IMR-90 (cell line): ENCODE results near the gene ZDHHC14. TPM values are rescaled to one million over a fixed set of nuclear protein-coding genes. Genes with fewer than 3 reads are reported as not detected.

Experiments
- ATAC-seq: fragments of 200-7000 bp; cut with Tn5 transposase; 2 replicates; pipeline ENCODE4 v1.9.1; 2020; ENCODE audit warnings: low read depth, mild to moderate bottlenecking, moderate library complexity
- BruUV-seq: library from RNA; stranded (reverse); fragments of 400-500 nt; replicated peaks from 2 replicates; lab custom pipeline; 2021; lab: Mats Ljungman, UMichigan
- CTCF ChIA-PET: fragments of 300-600 bp; formaldehyde crosslinking; extraction: SDS; loops from one replicate; lab custom pipeline; 2021; ENCODE audit warnings: antibody characterized with exemption; lab: Yijun Ruan, JAX
- POLR2A ChIA-PET: fragments of 300-600 bp; sonication (Branson Sonifier 250); formaldehyde crosslinking; loops from one replicate; lab custom pipeline; 2022; ENCODE audit warnings: antibody characterized with exemption; ENCODE audit not compliant: unreplicated experiment; lab: Charles Lee
- DNase-seq: peaks from one replicate; pipeline ENCODE4 v3.0.0; 2013
- H2AFZ ChIP-seq: replicated peaks from 2 replicates; pipeline ENCODE3; 2013; ENCODE audit warnings: low read length, mild to moderate bottlenecking; ENCODE audit not compliant: poor library complexity
- H2AK5ac ChIP-seq: 2 replicates; pipeline ENCODE4 v1.6.1; 2013; ENCODE audit warnings: low read depth, low read length, inconsistent platforms
- H2AK9ac ChIP-seq: replicated peaks from 2 replicates; pipeline ENCODE3; 2013; ENCODE audit warnings: mild to moderate bottlenecking, low read depth, low read length, moderate library complexity; ENCODE audit not compliant: poor library complexity
- H2BK120ac ChIP-seq: 2 replicates; pipeline ENCODE4 v1.6.1; 2013; ENCODE audit warnings: low read depth, low read length, inconsistent platforms
- H2BK15ac ChIP-seq: 3 replicates; pipeline ENCODE4 v1.6.1; 2013; ENCODE audit warnings: low read depth, low read length, inconsistent platforms
- H2BK20ac ChIP-seq: 2 replicates; pipeline ENCODE4 v1.6.1; 2013; ENCODE audit warnings: low read depth, mild to moderate bottlenecking, inconsistent platforms, low read length, moderate library complexity
- H2BK5ac ChIP-seq: 2 replicates; pipeline ENCODE4 v1.6.1; 2013; ENCODE audit warnings: mild to moderate bottlenecking, low read depth, low read length, inconsistent platforms; ENCODE audit not compliant: poor library complexity, severe bottlenecking
- H3K14ac ChIP-seq: replicated peaks from 2 replicates; pipeline ENCODE4 v1.6.1; 2013; ENCODE audit warnings: low read depth, low read length, inconsistent platforms
- H3K18ac ChIP-seq: 2 replicates; pipeline ENCODE4 v1.6.1; 2013; ENCODE audit warnings: low read depth, low read length, control low read depth
- H3K23ac ChIP-seq: 2 replicates; pipeline ENCODE4 v1.6.1; 2013; ENCODE audit warnings: low read depth, low read length, inconsistent platforms
- H3K27ac ChIP-seq: 2 replicates; pipeline ENCODE4 v1.5.1; 2013; ENCODE audit warnings: mild to moderate bottlenecking, control low read depth, low read length; ENCODE audit not compliant: insufficient read depth
- H3K27me3 ChIP-seq: 2 replicates; pipeline ENCODE4 v1.6.1; 2013; ENCODE audit warnings: low read length; ENCODE audit not compliant: control insufficient read depth, insufficient read depth
- H3K36me3 ChIP-seq: 2 replicates; pipeline ENCODE4 v1.6.1; 2013; ENCODE audit warnings: low read length, mixed read lengths; ENCODE audit not compliant: control insufficient read depth, insufficient read depth
- H3K4ac ChIP-seq: 2 replicates; pipeline ENCODE4 v1.6.1; 2013; ENCODE audit warnings: low read depth, low read length, inconsistent platforms
- H3K4me1 ChIP-seq: 2 replicates; pipeline ENCODE4 v1.6.1; 2013; ENCODE audit warnings: low read length, mixed read lengths; ENCODE audit not compliant: control insufficient read depth, insufficient read depth
- H3K4me2 ChIP-seq: 2 replicates; pipeline ENCODE4 v1.6.1; 2013; ENCODE audit warnings: low read depth, mild to moderate bottlenecking, control low read depth, low read length, moderate library complexity
- H3K4me3 ChIP-seq: 2 replicates; pipeline ENCODE4 v1.5.1; 2013; ENCODE audit warnings: low read depth, mild to moderate bottlenecking, control low read depth, low read length, moderate library complexity; ENCODE audit not compliant: insufficient read depth
- H3K56ac ChIP-seq: 2 replicates; pipeline ENCODE4 v1.6.1; 2013; ENCODE audit warnings: low read length, inconsistent platforms; ENCODE audit not compliant: insufficient read depth; ENCODE audit errors: extremely low read depth
- H3K79me1 ChIP-seq, 2 experiments: 2 replicates each; pipeline ENCODE4 v1.6.1; 2013; ENCODE audit warnings: low read length in 2 of 2, inconsistent platforms in 1 of 2, low read depth in 1 of 2
- H3K9ac ChIP-seq: 2 replicates; pipeline ENCODE4 v1.6.1; 2013; ENCODE audit warnings: low read depth, low read length, control low read depth
- H3K9me1 ChIP-seq: 2 replicates; pipeline ENCODE4 v1.6.1; 2013; ENCODE audit warnings: low read length, inconsistent platforms; ENCODE audit not compliant: insufficient read depth
- H3K9me3 ChIP-seq: 2 replicates; pipeline ENCODE4 v1.6.1; 2013; ENCODE audit warnings: low read length; ENCODE audit not compliant: control insufficient read depth, insufficient read depth
- H4K20me1 ChIP-seq: 2 replicates; pipeline ENCODE4 v1.6.1; 2013; ENCODE audit warnings: low read length, inconsistent platforms; ENCODE audit not compliant: insufficient read depth
- H4K5ac ChIP-seq: 2 replicates; pipeline ENCODE4 v1.6.1; 2013; ENCODE audit warnings: mild to moderate bottlenecking, low read depth, low read length, control low read depth
- H4K8ac ChIP-seq, 2 experiments: 2 replicates each; pipeline ENCODE4 v1.6.1; 2013; ENCODE audit warnings: low read depth in 2 of 2, low read length in 2 of 2, control low read depth in 1 of 2, inconsistent platforms in 1 of 2
- H4K91ac ChIP-seq: 2 replicates; pipeline ENCODE4 v1.6.1; 2013; ENCODE audit warnings: low read depth, low read length, inconsistent platforms; ENCODE audit not compliant: insufficient read depth
- BHLHE40 ChIP-seq: fragments of 150-350 bp; IDR thresholded peaks from 2 replicates; pipeline ENCODE4 v1.6.1; 2016; ENCODE audit warnings: mild to moderate bottlenecking, low read depth, low read length
- CEBPB ChIP-seq: IDR thresholded peaks from 2 replicates; pipeline ENCODE4 v1.6.1; 2012; ENCODE audit warnings: low read depth, low read length, improper control_type of control experiment
- MAFK ChIP-seq: IDR thresholded peaks from 2 replicates; pipeline ENCODE4 v1.6.1; 2012; ENCODE audit warnings: low read depth, low read length, improper control_type of control experiment
- MAZ ChIP-seq: IDR thresholded peaks from 2 replicates; pipeline ENCODE4 v1.6.1; 2012; ENCODE audit warnings: low read depth, mild to moderate bottlenecking, low read length, improper control_type of control experiment, moderate library complexity, borderline replicate concordance
- MXI1 ChIP-seq: IDR thresholded peaks from 2 replicates; pipeline ENCODE4 v1.6.1; 2012; ENCODE audit warnings: low read depth, mild to moderate bottlenecking, low read length, moderate library complexity, borderline replicate concordance
- NFE2L2 ChIP-seq: fragments of 150-350 bp; IDR thresholded peaks from 2 replicates; pipeline ENCODE4 v1.6.1; 2016; ENCODE audit warnings: low read depth, mild to moderate bottlenecking, low read length
- POLR2A ChIP-seq: IDR thresholded peaks from 2 replicates; pipeline ENCODE4 v1.6.1; 2012; ENCODE audit warnings: mild to moderate bottlenecking, low read depth, low read length
- RFX5 ChIP-seq: IDR thresholded peaks from 2 replicates; pipeline ENCODE4 v1.8.0; 2012; ENCODE audit warnings: low read depth, mild to moderate bottlenecking, low read length, moderate library complexity
- SMC3 ChIP-seq: fragments of 150-350 bp; IDR thresholded peaks from 2 replicates; pipeline ENCODE4 v1.6.1; 2016; ENCODE audit warnings: low read depth, mild to moderate bottlenecking, antibody characterized with exemption, low read length, moderate library complexity
- WGBS, 2 experiments: methylation state at CpG; one replicate each; pipeline versions ENCODE4 v1.1.5 to v1.1.7; 2013; ENCODE audit warnings: missing lambda C conversion rate in 2 of 2; ENCODE audit not compliant: insufficient read length in 1 of 2; ENCODE audit errors: extremely low coverage in 2 of 2; 5-methylcytosine and 5-hydroxymethylcytosine counted together
- dilution Hi-C: fragments of 300-500 bp; cut with HindIII; formaldehyde crosslinking; loops from one replicate; pipeline ENCODE4 v1.14.3; 2018; ENCODE audit warnings: low sequenced_read_pairs; ENCODE audit not compliant: unreplicated experiment
- in situ Hi-C: fragments of 300-500 bp; cut with MboI; formaldehyde crosslinking; loops from 3 replicates; pipeline ENCODE4 v1.14.3; 2019; ENCODE audit warnings: low sequenced_read_pairs, inconsistent platforms, mixed read lengths
- intact Hi-C: fragments of 100-400 bp; cut with micrococcal nuclease; formaldehyde crosslinking; loops from 2 replicates; pipeline ENCODE4 v1.10.0; 2022
- polyA plus RNA-seq, 3 experiments: library from polyadenylated mRNA; depleted of rRNA; stranded (reverse); fragments of >200 nt; gene quantifications; 2 replicates each; pipeline ENCODE4 v1.2.3, GENCODE V29; 2012; ENCODE audit warnings: low replicate concordance in 1 of 3
- total RNA-seq: library from RNA; depleted of rRNA; stranded (reverse); fragments of >200 nt; gene quantifications from 2 replicates; pipeline ENCODE4 v1.2.3, GENCODE V29; 2012
- TF ChIP-seq, protein P1 (sequence below): fragments of 150-350 bp; IDR thresholded peaks from 2 replicates; pipeline ENCODE4 v1.6.1; 2016; ENCODE audit warnings: low read depth, mild to moderate bottlenecking, low read length, moderate library complexity, borderline replicate concordance
- TF ChIP-seq, protein P2 (sequence below): fragments of 150-350 bp; IDR thresholded peaks from 2 replicates; pipeline ENCODE4 v1.6.1; 2017; ENCODE audit warnings: mild to moderate bottlenecking, antibody characterized with exemption, low read length, low read depth
- TF ChIP-seq, protein P3 (sequence below): conservative IDR thresholded peaks from 2 replicates; pipeline ENCODE4 v1.5.1; 2012; ENCODE audit warnings: mild to moderate bottlenecking, low read depth, low read length, improper control_type of control experiment

The ZDHHC14 gene
- total and polyA plus RNA-seq, 2 of the 4 experiments (the other 2 are of a cell fraction), result 0.90 to 2.0 TPM

DNA sequence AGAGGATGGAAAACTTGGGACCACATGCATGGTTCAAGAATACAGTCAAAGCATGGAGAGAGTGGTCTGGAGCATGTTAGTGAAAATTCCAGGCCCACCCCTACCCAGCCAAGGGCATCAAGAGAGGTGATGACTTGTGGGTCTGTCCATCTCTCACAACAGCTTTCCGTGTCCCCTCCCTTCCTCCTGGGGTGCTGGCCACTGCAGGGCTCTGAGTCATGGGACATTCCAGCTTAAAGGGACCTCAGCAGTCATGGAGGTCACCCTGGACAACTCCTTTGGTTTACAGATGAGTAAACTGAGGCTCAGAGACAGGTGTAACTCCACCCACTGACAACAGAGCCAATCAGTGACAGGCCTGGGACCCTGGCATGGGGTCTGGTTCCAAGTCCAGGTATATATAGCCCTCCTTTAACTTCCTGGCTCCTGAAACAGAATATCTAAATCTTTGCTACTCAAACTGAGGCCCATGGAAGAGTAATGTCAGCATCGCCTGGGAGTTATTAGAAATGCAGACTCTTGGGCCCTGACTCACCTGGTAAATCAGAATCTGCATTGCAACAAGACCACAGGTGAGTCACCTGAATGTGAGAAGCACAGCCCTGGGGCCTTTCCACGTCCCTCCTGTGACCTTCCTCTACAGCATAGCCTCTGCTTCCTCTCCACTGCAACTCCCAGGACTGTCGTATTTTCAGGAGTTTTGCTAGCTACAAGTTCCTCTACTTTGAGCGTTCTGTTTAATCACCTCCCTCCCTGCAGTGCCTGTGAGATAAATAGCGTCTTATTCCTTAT, 170.2 kb downstream of the ZDHHC14 start:
- Histone ChIP-seq H3K9me1 (no peaks in the 10 kb centered on the region), H4K91ac (no peak overlapping the region), H2AFZ (no peak overlapping the region), H3K14ac (no peak overlapping the region), H3K36me3 (no peaks in the 10 kb centered on the region), H3K9me3 (no peaks in the 10 kb centered on the region), H3K4me2 (no peak overlapping the region), H3K79me1 (no peaks in the 10 kb centered on the region), H2BK5ac (no peak overlapping the region), H3K4ac (no peak overlapping the region), H3K4me1 (no peaks in the 10 kb centered on the region), H3K56ac (no peak overlapping the region), H3K27ac (no peak overlapping the region), H4K5ac (no peak overlapping the region), H2BK20ac (no peak overlapping the region), H3K27me3 (no peaks in the 10 kb centered on the region; the same call in 1 of the 2 replicates), H2BK120ac (no peak overlapping the region), H2AK5ac (no peak overlapping the region), H3K23ac (no peak overlapping the region), H2BK15ac (peak overlapping the region; percentile 21; the same call in 1 of the 3 replicates), H4K8ac (no peak overlapping the region), H2AK9ac (no peak overlapping the region), H4K20me1 (no peaks in the 10 kb centered on the region), H3K4me3 (no peak overlapping the region), H3K18ac (no peak overlapping the region), H3K9ac (no peak overlapping the region)
- BruUV-seq, result no TSS peak
- intact Hi-C loops (no loop called here), in situ Hi-C loops (no loop called here), dilution Hi-C loops (no loop called here)
- ChIA-PET CTCF (no interaction called here), POLR2A (no interaction called here)
- DNase-seq, result no peak
- ATAC-seq, result no peak
- no peak for TF ChIP-seq MXI1
- no peak for TF ChIP-seq BHLHE40
- TF ChIP-seq NFE2L2, result no peak
- no peak for TF ChIP-seq SMC3
- no peak for TF ChIP-seq MAFK
- TF ChIP-seq, protein P1, sequence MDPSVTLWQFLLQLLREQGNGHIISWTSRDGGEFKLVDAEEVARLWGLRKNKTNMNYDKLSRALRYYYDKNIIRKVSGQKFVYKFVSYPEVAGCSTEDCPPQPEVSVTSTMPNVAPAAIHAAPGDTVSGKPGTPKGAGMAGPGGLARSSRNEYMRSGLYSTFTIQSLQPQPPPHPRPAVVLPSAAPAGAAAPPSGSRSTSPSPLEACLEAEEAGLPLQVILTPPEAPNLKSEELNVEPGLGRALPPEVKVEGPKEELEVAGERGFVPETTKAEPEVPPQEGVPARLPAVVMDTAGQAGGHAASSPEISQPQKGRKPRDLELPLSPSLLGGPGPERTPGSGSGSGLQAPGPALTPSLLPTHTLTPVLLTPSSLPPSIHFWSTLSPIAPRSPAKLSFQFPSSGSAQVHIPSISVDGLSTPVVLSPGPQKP, result no peak
- TF ChIP-seq POLR2A, result no peak
- no peak for TF ChIP-seq MAZ
- TF ChIP-seq RFX5, result no peak
- no peak for TF ChIP-seq CEBPB
- TF ChIP-seq, protein P2, sequence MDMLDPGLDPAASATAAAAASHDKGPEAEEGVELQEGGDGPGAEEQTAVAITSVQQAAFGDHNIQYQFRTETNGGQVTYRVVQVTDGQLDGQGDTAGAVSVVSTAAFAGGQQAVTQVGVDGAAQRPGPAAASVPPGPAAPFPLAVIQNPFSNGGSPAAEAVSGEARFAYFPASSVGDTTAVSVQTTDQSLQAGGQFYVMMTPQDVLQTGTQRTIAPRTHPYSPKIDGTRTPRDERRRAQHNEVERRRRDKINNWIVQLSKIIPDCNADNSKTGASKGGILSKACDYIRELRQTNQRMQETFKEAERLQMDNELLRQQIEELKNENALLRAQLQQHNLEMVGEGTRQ, result no peak
- TF ChIP-seq, protein P3, sequence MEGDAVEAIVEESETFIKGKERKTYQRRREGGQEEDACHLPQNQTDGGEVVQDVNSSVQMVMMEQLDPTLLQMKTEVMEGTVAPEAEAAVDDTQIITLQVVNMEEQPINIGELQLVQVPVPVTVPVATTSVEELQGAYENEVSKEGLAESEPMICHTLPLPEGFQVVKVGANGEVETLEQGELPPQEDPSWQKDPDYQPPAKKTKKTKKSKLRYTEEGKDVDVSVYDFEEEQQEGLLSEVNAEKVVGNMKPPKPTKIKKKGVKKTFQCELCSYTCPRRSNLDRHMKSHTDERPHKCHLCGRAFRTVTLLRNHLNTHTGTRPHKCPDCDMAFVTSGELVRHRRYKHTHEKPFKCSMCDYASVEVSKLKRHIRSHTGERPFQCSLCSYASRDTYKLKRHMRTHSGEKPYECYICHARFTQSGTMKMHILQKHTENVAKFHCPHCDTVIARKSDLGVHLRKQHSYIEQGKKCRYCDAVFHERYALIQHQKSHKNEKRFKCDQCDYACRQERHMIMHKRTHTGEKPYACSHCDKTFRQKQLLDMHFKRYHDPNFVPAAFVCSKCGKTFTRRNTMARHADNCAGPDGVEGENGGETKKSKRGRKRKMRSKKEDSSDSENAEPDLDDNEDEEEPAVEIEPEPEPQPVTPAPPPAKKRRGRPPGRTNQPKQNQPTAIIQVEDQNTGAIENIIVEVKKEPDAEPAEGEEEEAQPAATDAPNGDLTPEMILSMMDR, result no peak
- no CpG with 5 or more reads among the region's 6 CpGs for WGBS, 2 experiments
